Colonic mucosa (tissue), 4 donors: Measurements from ENCODE around the gene DMRTB1. TPM values are rescaled to one million over a fixed set of nuclear protein-coding genes. Genes with fewer than 3 reads are reported as not detected.

ENCODE experiments used
- DNase-seq: peaks from one replicate; pipeline ENCODE4 v3.0.0-alpha.2; 2020
- H3K27ac ChIP-seq: fragments of 200-600 bp; one replicate; pipeline ENCODE4 v1.8.0; 2021
- H3K27me3 ChIP-seq: fragments of 200-600 bp; one replicate; pipeline ENCODE4 v1.8.0; 2021
- H3K36me3 ChIP-seq: fragments of 200-600 bp; one replicate; pipeline ENCODE4 v1.8.0; 2021
- H3K4me1 ChIP-seq: fragments of 200-600 bp; one replicate; pipeline ENCODE4 v1.8.0; 2021; ENCODE audit warnings: mild to moderate bottlenecking
- H3K4me3 ChIP-seq: fragments of 200-600 bp; one replicate; pipeline ENCODE4 v1.8.0; 2021
- H3K9ac ChIP-seq, 2 donors: one replicate each; pipeline ENCODE4 v1.7.0; 2013; ENCODE audit warnings: control low read depth in 2 of 2, low read depth in 2 of 2, low read length in 2 of 2
- H3K9me3 ChIP-seq: fragments of 200-600 bp; one replicate; pipeline ENCODE4 v1.8.0; 2021
- CTCF ChIP-seq: fragments of 200-600 bp; IDR thresholded peaks from one replicate; pipeline ENCODE4 v1.8.0; 2022; ENCODE audit warnings: antibody characterized with exemption, mild to moderate bottlenecking
- intact Hi-C: fragments of 100-400 bp; cut with DNase I; formaldehyde crosslinking; loops from one replicate; pipeline ENCODE4 v1.14.1; 2022
- total RNA-seq, 2 donors: library from RNA; stranded (reverse); fragmentation: NEBNext Ultra II Directional in 1 of 2; extraction: Animal tissue kit (Norgen Biotek cat#: 25700) in 1 of 2; gene quantifications; one replicate each; pipeline ENCODE4 v1.2.1, GENCODE V29; 2021
- donor health status: healthy.
- donor health status: DM: no; HTN: no; CAD: no.
- donor health status: DM: no; HTN: no; CAD: no.

DMRTB1 gene
- total RNA-seq, 2 donors from 2014 or later = not detected

- intact Hi-C loops = no loop called here
- H3K27me3 ChIP-seq = peaks cover 5% of the 10 kb centered on the region
- TF ChIP-seq CTCF = no peak
- no peak overlapping the region for H3K9ac ChIP-seq
- no peaks in the 10 kb centered on the region for H3K9me3 ChIP-seq
- no peak overlapping the region for H3K4me3 ChIP-seq
- no peak overlapping the region for H3K27ac ChIP-seq
- H3K4me1 ChIP-seq = no peaks in the 10 kb centered on the region
- H3K36me3 ChIP-seq = no peaks in the 10 kb centered on the region
- DNase-seq = no peak
Observed at GRCh38 chr1:53438427-53439336, 20.5 kb upstream of the DMRTB1 start.

- peaks cover 5% of the 10 kb centered on the region for H3K27me3 ChIP-seq
- no peak overlapping the region for H3K9ac ChIP-seq
Observed at GRCh38 chr1:53439337-53440207, 19.6 kb upstream of the DMRTB1 start.

GRCh38 chr1:53440633-53441032, 18.6 kb upstream of the DMRTB1 start:
- Histone ChIP-seq H3K4me1 (no peaks in the 10 kb centered on the region), H3K9ac (no peak overlapping the region), H3K27ac (no peak overlapping the region), H3K9me3 (no peaks in the 10 kb centered on the region), H3K4me3 (no peak overlapping the region), H3K36me3 (no peaks in the 10 kb centered on the region), H3K27me3 (peaks cover 5% of the 10 kb centered on the region)
- intact Hi-C loops = no loop called here
- TF ChIP-seq CTCF = no peak
- DNase-seq = no peak

More at GRCh38 chr1:53439337-53440207, 19.6 kb upstream of the DMRTB1 start:
- no peak for DNase-seq
- no peaks in the 10 kb centered on the region for H3K9me3 ChIP-seq
- no peak overlapping the region for H3K27ac ChIP-seq
- H3K4me1 ChIP-seq = no peaks in the 10 kb centered on the region
- intact Hi-C loops = no loop called here
- TF ChIP-seq CTCF = no peak
- no peak overlapping the region for H3K4me3 ChIP-seq
- no peaks in the 10 kb centered on the region for H3K36me3 ChIP-seq

- no peak overlapping the region for H3K4me3 ChIP-seq
Observed at GRCh38 chr1:53442299-53442698, 16.9 kb upstream of the DMRTB1 start.

More at GRCh38 chr1:53442299-53442698, 16.9 kb upstream of the DMRTB1 start:
- no peak for DNase-seq
- Histone ChIP-seq H3K36me3 (no peaks in the 10 kb centered on the region), H3K9me3 (no peaks in the 10 kb centered on the region), H3K9ac (no peak overlapping the region), H3K27me3 (no peaks in the 10 kb centered on the region), H3K27ac (no peak overlapping the region), H3K4me1 (no peaks in the 10 kb centered on the region)
- no peak for TF ChIP-seq CTCF
- intact Hi-C loops = no loop called here
